ENCODE results near the gene CLDND2. TPM values are rescaled to one million over a fixed set of nuclear protein-coding genes. Genes with fewer than 3 reads are reported as not detected.
A peak's percentile ranks its signal among the peaks of the same experiment; 100 is the strongest.

The CLDND2 gene
- polyA plus RNA-seq, 1 of the 3 experiments (the other 2 are of a cell fraction): 0.26 TPM

GRCh38 chr19:51339687-51340656 lies 28.8 kb downstream of the CLDND2 start:
- H3K9ac ChIP-seq: peak overlapping the region; percentile 57; the same call in 1 of the 2 replicates
- POLR2A ChIA-PET: interaction anchor here (1.3 kb wide), 1 partner anchor 28 kb away, joined by 7 read pairs; no protein-coding TSS in a partner anchor
- peak overlapping the region; percentile 65 to 76; a peak in 3 of 4 replicates for H3K27ac ChIP-seq (ENCODE audit: low read depth in 2 of 2, low read length in 1 of 2)
- TF ChIP-seq CTCF (IDR thresholded peaks at IDR 0.05): no peak
- no peak for TF ChIP-seq SMC3 (IDR thresholded peaks at IDR 0.05; ENCODE audit: low read depth, low read length)
- TF ChIP-seq CHD2 (IDR thresholded peaks at IDR 0.05; ENCODE audit: low read length, partially characterized antibody): no peak
- peak; percentile 77 for TF ChIP-seq USF1 (IDR thresholded peaks at IDR 0.05; ENCODE audit: borderline replicate concordance, low read depth)
- no peak for TF ChIP-seq SIN3A (IDR thresholded peaks at IDR 0.05; ENCODE audit: borderline replicate concordance, low read depth, low read length)
- no peak for TF ChIP-seq GATA2 (CRISPR knock-in tag; IDR thresholded peaks at IDR 0.05)
- no peak for TF ChIP-seq FOXM1 (IDR thresholded peaks at IDR 0.05; ENCODE audit: low read depth)
- no peak for TF ChIP-seq REST (IDR thresholded peaks at IDR 0.05; ENCODE audit: low read depth, low read length)
- peak; percentile 23; the same call in 1 of the 2 replicates for TF ChIP-seq RAD21 (IDR thresholded peaks at IDR 0.05; ENCODE audit: low read length)
- TF ChIP-seq EP300 (IDR thresholded peaks at IDR 0.05; ENCODE audit: borderline replicate concordance in 1 of 2, low read depth in 1 of 2, low read length in 1 of 2): no peak
- 0 out of 2 replicates have a peak, but pooled peaks have one; percentile 31 for TF ChIP-seq POLR2AphosphoS5 (IDR thresholded peaks at IDR 0.05; ENCODE audit: low read depth, low read length)
- peak; percentile 48; the same call in 1 of the 2 replicates for TF ChIP-seq TAF1 (IDR thresholded peaks at IDR 0.05; ENCODE audit: borderline replicate concordance, low read depth, low read length)
- TF ChIP-seq NRF1 (IDR thresholded peaks at IDR 0.05; ENCODE audit: low read depth, low read length): peak; percentile 36; the same call in 1 of the 2 replicates
- peak; percentile 71 for TF ChIP-seq PBX3 (IDR thresholded peaks at IDR 0.05)
- TF ChIP-seq IRF3 (IDR thresholded peaks at IDR 0.05; ENCODE audit: low read depth, low read length): no peak
- TF ChIP-seq NFIC (IDR thresholded peaks at IDR 0.05; ENCODE audit: borderline replicate concordance): no peak
- TF ChIP-seq MEF2A (IDR thresholded peaks at IDR 0.05; ENCODE audit: borderline replicate concordance, low read depth): no peak
- no peak for TF ChIP-seq FOXJ3 (CRISPR knock-in tag; IDR thresholded peaks at IDR 0.05)
- no peak for TF ChIP-seq TEAD4 (IDR thresholded peaks at IDR 0.05; ENCODE audit: borderline replicate concordance, insufficient read depth)
- peak; percentile 81 for TF ChIP-seq MXI1 (IDR thresholded peaks at IDR 0.05; ENCODE audit: low read depth, low read length)
- TF ChIP-seq TCF12 (IDR thresholded peaks at IDR 0.05): no peak
- TF ChIP-seq GABPA (IDR thresholded peaks at IDR 0.05; ENCODE audit: low read depth): no peak
- TF ChIP-seq ELF1 (IDR thresholded peaks at IDR 0.05): no peak

More at GRCh38 chr19:51339687-51340656, 28.8 kb downstream of the CLDND2 start:
- under 1% methylated on average over 27 of the region's 107 CpGs for WGBS (ENCODE audit: low lambda C conversion rate)
- H2AFZ ChIP-seq (ENCODE audit: low read depth): peak overlapping the region; percentile 99
- H3K36me3 ChIP-seq (replicated peaks in 1 of 2; ENCODE audit: control insufficient read depth in 1 of 2, insufficient read depth in 2 of 2, low read length in 1 of 2): no peaks in the 10 kb centered on the region
- peak overlapping the region; percentile 63 to 80 for H3K4me3 ChIP-seq (ENCODE audit: low read depth in 2 of 2, low read length in 1 of 2)
- peaks cover 0 to 8% of the 10 kb centered on the region in 2 experiments; a peak in 1 of 4 replicates for H3K4me1 ChIP-seq (ENCODE audit: control insufficient read depth in 1 of 2, insufficient read depth in 2 of 2, low read depth in 1 of 2, low read length in 1 of 2)
- peak overlapping the region; percentile 97 for H3K4me2 ChIP-seq
- no peaks in the 10 kb centered on the region for H3K9me3 ChIP-seq
- CTCF ChIA-PET: interaction anchor here (0.6 to 2.1 kb wide), 18 partner anchors 11 to 438 kb away, joined by 3 to 8 read pairs (median 4); partner anchors contain the start of gene ETFB
- no peaks in the 10 kb centered on the region for H3K9me2 ChIP-seq
- H3K27me3 ChIP-seq (ENCODE audit: insufficient read depth): no peaks in the 10 kb centered on the region
- no peaks in the 10 kb centered on the region for H4K20me1 ChIP-seq (ENCODE audit: insufficient read depth)
- DNase-seq: peak; percentile 99
- peaks cover 3% of the 10 kb centered on the region for H3F3A ChIP-seq (replicated peaks; ENCODE audit: insufficient read depth)
- H3K79me2 ChIP-seq (ENCODE audit: insufficient read depth): no peaks in the 10 kb centered on the region
